ENCODE measurements around the gene USP7.
A peak's percentile ranks its signal among the peaks of the same experiment; 100 is the strongest.
"Not testable (repeated sequence)": the region's sequence is repeated elsewhere in the genome, so short reads cannot be mapped to it uniquely, and the experiment has no call there.

The USP7 gene

DNA sequence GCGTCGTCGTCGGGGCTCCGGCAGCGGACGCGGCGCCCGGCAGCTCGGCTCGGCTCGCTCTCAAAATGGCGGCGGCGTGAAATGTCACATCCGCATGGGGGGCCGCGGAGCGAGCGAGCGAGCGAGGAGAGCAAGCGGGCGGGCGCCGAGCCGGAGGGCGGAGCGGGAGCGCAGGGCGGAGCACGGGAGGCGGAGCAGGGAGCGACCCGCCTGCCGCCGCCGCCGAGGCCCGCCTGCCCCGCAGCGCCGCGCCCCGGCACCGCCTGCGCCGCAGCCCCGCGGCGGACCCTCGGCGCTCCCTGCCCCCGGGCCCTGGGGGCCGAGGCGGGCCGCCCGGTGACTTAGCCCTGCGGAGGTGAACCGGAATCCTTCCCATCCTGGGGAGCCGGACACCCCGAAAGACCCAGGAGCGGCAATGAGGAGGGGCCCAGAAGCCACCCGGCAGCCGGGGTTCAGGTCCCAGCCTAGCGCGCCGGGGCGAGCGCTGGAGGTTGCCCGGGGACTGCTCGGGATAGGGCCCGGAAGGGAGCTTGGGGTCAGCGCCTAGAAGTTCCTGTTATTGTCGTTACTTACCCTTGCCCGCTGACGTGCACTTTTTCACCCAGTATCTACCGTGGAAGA is at the start of gene USP7:
Gene USP7, minus strand, starts transcription at position 86 of the 621 bp plus-strand sequence. CDS start 621 bp downstream, outside the sequence.
- DNase-seq = peak; percentile 91

DNA sequence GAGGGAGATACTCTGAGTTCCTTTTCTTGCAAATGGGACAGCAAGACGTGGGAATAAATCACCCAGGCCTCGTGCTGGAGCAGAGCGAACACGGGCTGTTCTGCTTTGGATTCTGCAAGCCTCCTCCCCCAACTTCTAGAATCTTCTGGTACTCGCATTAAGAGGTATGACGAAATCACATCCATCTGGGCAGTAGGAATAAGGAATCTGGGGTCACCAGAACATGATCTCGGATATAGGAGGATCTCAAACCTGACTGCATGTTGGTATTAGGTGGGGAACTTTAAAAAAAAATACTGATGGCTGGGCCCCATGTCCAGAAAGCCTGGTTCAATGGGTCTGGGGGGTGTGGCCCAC is 49.8 kb upstream of the USP7 start:
- no peak for DNase-seq

DNA sequence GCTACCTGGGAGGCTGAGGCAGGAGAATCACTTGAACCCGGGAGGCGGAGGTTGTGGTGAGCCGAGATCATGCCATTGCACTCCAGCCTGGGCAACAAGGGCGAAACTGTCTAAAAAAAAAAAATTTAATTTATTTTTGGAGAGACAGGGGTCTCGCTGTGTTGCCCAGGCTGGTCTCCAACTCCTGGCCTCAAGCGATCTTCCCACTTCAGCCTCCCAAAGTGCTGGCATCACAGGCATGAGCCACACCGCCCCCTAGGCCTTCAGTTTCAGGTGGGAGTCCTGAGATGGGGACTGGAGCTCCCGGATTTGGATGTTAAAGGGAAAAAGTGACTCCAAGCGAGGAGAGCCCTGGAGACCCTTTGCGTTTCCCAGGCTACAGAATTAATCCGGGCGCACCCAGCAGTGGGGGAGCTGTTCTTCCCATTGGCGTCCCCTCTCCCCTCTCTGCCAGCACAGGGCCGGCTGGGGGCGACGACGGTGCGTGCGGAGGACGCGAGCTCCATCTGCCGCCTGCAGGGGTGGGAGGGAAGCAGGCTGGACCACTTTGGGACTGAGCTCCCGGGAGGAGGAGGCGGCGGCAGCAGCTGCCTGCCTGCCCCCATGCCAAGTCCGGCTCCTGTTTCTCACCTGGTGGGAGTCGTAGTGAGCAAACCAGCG is 49.3 kb upstream of the USP7 start:
- DNase-seq = no peak

DNA sequence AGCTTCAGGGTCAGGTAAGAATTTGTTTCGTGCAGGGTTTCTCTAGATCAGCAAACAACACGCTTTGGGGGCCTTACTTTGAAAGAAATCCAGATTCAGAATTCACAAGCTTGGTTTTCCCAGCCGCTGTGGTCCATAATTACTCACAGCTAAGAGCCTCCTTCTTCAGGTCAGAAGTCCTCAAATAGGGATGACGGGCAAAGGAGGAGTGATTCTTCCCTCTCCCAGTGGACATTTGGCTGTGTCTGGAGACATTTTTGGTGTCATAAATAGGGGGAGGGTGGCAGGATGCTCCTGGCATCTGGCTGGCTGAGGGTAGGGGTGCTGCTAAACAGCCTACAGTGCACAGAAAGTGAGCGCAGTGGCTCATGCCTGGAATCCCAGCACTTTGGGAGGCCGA is 48.6 kb upstream of the USP7 start:
- DNase-seq = no peak

DNA sequence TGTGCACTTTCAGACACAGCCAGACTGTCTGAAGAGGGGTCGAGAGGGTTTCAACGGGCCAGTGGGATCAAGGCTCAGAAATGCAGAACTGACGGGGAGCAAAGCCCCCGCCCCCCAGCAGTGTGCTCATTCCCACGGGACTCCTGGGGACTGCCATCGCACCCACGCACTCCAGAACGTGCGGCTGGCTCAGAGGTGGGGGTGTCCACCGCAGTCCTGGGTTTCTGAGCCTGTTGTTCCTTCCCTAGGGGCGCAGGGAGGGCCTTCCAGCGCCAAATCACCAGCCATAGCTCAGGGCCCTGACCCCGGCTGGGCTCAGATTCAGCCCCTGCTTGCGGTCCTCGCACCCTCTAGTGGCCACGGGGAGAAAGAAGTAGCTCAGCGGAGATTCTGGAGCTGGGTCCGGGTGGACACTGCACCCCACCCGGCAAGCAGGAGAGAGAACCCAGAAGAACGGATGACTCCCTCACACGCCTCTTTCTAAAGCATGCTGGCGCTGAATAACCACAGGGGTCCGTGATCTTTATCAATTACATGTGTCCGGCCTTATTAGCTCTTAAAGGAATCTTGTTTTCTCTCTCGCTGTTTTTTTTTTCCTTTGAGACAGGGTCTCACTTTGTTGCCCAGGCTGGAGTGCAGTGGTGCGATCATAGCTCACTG is 45.0 kb upstream of the USP7 start:
- peak; percentile 64 for DNase-seq

DNA sequence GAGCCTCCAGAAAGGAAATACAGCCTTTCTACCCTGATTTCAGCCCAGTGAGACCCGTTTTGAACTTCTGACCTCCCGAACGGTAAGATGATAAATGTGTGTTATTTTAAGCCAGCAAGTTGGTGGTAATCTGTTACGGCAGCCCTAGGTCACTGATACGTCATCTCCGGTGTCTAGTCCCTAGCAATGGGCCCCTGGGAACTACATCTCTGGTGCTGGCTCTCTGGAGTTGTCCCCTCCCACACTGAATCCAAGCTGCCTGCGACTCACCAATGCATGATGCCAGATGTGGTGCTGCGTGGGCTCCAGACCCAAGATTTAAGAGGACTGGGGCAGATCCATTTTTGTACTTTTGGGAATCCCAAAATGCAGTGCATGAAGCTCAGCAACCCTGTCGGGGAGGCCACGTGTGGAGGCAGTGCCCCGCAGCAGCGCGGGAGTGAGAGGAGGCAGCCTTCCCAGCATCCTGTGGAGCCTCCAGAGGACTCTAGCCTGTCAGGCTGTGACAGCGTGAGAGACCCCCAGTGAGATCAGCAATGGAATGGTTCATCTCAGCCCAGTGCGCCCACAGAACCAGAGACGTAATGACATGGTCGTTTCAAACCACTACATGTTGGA is 43.6 kb upstream of the USP7 start:
- no peak for DNase-seq

DNA sequence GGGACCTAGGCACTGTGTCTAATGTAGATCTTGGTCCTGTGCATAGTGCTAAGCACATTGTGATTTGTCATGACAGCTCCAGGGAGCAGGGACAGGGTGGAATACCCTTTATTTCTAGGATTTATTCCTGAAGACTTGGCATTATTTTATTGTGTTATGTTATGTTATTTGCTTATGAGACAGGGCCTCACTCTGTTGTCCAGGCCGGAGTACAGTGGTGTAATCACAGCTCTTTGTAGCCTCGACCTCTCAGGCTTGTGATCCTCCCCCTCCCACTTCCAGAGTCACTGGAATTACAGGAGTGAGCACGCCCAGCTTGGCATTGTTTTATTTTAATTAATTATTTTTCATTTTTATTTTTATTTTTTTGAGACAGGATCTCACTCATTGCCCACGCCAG is 40.5 kb upstream of the USP7 start:
- no peak for DNase-seq

DNA sequence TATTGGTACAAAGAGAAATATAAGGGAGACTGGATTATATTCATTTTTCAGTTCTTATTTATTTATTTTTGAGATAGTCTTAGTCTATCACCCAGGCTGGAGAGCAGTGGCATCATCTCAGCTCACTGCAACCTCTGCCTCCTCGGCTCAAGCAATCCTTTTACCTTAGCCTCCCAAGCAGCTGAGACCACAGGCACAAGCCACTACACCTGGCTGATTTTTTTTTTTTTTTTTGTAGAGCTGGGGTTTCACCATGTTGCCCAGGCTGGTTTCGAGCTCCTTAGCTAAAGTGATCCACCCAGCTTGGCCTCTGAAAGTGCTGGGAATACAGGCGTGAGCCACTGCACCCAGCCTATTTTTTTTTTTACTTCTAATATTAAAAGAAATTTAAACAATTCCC is 40.1 kb upstream of the USP7 start:
- DNase-seq = no peak

DNA sequence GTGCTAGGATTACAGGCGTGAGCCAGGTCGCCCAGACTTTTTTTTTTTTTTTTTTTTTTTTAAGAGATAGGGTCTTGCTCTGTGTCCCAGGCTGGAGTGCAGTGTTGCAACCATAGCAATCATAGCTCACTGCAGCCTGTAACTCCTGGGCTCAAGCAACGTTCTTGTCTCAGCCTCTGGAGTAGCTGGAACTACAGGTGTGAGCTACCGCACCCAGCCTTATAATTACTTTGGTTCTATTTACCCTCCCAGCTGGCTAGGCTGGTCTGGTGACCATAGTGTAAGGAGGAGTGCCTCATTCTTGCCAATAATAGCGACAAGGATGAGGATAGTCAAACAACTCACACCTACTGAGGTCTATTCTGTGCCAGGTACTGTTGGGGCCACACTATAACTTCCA is 39.6 kb upstream of the USP7 start:
- no peak for DNase-seq

DNA sequence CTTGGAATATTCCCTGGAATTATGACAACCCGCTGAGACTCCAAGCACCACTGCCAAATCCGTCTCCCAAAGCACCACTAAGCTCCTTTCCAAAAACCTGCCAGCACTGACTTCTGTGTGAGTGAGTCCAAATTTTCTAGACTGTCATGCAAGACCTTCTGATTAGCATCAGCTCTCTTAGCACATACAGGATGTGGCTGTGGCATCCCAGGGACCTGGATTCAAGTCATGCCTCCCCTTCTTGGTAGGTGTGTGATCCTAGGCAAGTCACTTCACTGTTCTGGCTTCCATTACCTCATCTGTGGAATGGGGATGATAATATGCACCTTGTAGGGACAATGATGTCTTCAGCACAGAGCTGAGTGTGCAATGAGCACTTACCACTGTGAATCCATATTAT is 38.3 kb upstream of the USP7 start:
- no peak for DNase-seq

DNA sequence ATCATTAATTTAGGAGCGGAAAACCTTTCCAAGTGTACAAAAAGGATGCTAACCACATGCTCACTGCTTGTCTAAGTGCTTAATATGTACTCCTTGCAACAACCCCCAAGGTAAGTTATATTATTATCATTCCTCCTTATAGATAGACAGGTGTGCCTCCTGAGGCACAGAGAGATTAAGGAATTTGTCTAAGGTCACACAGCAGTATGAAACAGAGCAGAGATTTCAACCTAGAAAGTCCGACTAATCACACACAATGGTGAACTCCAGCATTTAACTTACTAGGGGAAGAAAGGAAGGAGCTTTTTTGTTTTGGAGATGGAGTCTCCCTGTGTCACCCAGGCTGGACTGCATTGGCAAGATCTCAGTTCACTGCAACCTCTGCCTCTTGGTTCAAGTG is 37.0 kb upstream of the USP7 start:
- DNase-seq = no peak

DNA sequence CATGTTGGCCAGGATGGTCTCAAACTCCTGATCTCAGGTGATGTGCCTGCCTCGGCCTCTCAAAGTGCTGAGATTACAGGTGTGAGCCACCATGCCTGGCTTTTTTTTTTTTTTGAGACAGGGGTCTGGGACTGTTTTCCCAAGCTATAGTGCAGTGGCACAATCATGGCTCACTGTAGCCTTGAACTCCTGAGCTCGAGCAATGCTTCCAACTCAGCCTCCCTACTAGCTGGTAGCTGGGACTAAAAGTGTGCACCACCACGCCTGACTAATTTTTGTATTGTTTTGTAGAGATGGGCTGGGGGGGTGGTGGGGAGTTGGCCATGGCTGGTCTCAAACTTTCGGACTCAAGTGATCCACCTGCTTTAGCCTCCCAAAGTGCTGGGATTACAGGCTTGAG is 36.1 kb upstream of the USP7 start:
- DNase-seq = no peak

DNA sequence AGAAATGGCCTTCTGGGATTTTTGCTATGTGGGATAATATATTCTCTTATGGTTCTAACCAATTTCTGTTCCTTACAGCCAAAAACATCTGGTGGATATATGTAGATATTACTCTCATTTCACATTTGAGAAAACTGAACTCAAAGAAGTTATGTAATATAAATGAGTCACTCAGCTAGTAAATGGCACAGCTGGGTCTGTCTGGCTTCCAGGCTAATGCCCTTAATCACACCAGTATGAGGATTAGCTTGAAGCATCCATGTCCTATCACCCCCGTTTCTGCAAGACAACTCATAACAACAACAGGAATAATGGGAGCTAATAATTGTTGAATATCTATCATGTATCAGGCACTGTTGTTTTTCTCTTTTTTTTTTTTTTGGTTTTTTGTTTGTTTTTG is 34.4 kb upstream of the USP7 start:
- no peak for DNase-seq

DNA sequence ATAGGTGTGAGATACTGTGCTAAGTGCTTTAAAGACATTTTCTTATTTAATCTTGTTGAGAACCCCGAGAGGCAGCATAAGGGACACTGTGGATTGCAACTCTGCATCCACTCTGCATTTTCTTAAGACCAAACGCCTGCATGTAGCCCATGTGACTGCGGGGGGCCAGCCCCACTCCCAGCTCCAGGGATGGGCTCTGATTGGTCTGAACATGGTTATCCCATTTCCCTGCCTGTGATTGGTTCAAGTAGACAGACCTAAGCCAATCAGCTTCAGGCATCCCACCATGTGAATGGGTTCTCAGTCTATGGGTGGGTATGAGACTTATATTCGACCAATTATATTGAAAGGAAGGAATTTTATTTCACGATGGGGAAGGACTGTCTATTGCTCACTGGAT is 33.2 kb upstream of the USP7 start:
- DNase-seq = no peak

DNA sequence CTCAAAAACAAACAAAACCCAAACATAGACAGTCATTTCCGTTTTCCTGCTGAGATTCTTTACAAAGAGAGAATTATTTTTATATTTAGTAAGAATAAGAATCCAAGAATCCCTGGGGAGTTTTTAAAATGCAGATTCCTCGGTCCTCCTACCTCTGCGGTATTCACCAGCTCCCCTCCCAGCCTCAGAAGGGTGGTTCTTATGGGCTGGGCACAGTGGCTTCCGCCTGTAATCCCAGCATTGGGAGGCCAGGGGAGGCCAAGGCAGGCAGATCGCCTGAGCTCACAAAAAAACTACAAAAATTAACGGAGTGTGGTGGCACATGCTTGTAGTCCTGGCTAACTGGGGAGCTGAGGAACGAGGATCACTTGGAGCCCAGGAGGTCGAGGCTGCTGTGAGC is 26.7 kb upstream of the USP7 start:
- DNase-seq = no peak

DNA sequence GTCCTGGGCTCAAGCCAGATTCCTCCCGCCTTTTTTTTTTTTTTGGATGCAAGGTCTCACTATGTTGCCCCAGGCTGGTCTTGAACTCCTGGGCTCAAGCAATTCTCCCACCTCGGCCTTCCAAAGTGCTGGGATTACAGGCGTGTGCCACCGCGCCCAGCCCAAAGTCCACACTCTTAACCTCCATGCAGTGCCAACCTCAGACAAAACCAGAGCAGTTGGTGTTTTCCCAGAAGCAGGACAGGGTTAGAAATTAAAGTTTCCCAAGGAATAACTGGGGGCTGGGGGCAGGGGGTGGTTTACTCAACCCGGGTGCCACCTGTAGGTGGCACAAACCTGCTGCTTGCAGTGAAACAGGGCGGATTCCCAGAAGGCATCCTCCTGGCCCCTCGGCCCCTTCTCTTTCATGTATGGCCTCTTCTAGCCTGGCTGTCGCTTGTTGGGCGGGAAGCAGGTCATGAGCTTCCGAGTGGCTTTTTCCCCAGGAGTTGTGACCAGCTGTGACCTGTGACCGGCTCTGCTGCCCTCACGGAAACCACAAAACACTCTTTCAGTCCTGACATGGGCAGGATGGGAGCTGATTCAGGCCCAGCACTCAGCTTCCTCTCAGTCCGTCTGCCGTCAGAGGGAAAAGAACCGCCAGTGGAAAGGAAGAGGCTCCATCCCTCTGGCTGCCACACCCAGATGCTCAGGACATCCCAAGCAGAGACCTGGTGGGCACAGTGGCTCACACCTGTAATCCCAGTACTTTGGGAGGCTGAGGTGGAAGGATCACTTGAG is 25.6 kb upstream of the USP7 start:
- no peak for DNase-seq

DNA sequence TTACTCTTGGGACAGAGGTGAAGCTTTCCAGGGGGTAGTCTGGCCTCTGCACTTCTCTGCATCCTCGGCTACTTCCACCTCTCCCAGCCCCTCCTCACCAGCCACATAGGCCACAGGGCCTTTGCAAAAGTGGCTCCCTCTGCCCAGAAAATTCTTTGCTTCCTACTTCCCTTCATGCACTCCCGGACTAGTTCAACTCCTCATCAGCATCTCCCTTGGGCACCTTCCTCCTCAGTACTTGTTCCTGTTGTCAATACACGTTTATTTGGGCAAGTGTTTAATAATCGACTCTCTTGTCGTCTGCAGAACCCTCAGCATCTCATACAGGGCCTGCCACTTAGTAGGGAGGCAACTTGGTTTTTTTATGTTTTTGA is 23.1 kb upstream of the USP7 start:
- DNase-seq = no peak

DNA sequence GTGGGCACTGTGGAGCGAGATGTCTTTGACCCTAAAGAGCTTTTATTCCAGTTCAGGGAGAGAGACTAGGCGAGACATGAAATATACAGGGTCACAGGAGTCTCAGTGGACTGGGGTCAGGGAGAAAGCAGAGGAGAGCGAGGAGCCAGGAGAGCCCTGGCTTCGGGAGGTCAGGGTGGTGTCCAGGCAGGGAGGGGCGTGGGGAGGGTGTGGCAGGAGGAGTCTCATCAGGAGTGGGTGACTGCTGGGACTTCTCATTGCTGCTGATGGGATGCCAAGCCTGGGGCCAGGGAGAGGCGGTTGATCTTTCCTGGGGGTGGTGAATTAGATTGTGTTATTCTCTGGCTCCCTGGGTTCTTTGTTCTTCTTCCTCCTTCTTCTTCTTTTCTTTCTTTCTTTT is 22.4 kb upstream of the USP7 start:
- no peak for DNase-seq

DNA sequence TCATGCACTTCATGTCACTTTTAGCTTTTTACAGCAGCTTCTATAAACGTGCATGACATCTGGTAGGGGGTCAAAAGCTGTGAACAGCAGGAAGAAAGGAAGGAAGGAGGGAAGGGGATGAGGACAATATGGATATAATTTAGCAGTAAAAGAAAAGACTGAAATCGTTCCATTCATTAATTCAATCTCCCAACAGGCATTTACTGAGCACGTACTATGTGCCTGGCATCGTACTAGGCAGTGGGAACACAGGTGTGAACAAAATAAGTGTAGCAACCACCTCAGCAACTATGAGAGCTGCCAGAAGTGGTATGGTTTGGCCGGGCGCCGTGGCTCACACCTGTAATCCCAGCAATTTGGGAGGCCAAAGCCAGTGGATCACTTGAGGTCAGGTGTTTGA is 19.1 kb upstream of the USP7 start:
- no peak for DNase-seq

DNA sequence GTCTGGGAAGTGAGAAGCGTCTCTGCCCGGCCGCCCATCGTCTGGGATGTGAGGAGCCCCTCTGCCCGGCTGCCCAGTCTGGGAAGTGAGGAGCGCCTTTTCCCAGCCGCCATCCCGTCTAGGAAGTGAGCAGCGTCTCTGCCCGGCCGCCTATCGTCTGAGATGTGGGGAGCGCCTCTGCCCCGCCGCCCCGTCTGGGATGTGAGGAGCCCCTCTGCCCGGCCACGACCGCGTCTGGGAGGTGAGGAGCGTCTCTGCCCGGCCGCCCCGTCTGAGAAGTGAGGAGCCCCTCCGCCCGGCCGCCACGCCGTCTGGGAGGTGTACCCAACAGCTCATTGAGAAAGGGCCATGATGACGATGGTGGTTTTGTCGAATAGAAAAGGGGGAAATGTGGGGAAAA is 18.2 kb upstream of the USP7 start:
- not testable (repeated sequence) for DNase-seq

DNA sequence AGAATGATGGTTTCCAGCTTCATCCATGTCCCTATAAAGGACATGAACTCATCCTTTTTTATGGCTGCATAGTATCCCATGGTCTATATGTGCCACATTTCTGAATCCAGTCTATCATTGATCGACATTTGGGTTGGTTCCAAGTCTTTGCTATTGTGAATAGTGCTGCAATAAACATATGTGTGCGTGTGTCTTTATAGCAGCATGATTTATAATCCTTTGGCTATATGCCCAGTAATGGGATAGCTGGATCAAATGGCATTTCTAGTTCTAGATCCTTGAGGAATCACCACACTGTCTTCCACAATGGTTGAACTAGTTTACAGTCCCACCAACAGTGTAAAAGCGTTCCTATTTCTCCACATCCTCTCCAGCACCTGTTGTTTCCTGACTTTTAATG is 12.5 kb upstream of the USP7 start:
- not testable (repeated sequence) for DNase-seq

DNA sequence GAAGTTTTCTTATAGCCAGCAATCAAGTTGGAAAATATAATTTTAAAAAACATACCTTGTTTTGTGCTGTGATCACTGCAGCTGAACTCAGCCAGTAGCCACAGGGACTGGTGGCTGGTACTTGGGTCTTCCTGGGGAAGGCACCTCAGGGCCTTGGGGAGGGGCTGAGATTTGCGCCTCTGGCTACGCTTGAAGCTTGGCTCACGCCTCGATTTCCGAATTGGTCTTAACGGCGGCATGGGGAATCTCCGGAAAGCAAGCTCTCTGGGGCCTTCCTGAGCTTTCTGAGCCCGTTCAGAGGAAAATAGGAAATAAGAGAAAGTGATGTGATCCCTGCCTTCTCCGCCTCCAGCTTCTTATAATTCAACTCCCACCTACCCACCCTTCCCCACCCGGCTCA is 11.3 kb upstream of the USP7 start:
- no peak for DNase-seq

DNA sequence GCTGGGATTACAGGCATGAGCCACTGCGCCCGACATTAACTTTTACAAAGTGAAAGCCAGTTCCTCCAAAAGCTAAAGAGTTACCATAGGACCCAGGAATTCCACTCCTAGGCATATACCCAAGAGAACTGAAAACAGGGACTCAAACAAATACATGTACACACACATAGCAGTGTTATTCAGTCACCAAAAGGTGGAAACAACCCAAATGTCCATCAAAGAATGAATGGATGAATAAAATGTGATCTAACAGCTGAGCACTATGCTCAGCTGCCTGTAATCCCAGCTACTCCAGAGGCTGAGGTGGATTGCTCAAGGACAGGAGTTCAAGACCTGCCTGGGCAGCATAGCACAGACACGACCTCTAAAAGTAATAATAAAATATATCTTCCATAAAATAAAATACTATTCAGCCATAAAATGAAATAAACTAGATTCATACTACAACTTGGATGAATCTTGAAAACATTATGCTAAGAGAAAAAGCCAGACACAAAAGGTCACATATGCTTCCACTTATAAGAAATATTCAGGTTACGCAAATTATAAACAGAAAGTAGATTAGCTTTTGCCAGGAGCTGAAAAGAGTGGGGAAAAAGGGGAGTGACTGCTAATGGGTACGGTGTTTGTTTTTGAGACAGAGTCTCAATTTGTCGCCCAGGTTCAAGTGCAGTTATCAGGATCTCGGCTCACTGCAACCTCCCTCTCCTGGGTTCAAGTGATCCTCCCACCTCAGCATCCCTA is 9.3 kb upstream of the USP7 start:
- DNase-seq = no peak
